ENCODE measurements around the gene OIT3. TPM values are rescaled to one million over a fixed set of nuclear protein-coding genes. Genes with fewer than 3 reads are reported as not detected.

The OIT3 gene
- total RNA-seq, 1 donor from 2014 or later, result not detected

DNA sequence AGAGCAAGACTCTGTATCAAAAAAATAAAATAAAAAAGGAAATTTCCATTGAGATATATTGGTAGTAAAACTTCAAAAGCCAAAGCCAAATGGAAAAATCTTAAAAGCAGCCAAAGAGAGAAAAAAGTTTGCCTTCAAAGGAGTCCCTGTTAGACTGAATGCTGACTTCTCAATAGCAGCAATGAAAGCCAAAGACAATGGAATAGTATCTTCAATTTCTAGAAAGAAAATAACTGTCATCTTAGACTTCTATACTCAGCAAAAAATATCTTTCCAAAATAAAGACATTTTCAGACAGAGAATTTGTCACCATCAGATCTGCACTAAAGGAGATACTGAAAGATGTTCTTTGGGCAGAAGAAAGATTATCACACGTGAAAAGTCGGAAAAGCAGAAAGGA, 14.3 kb upstream of the OIT3 start:
- ATAC-seq, result no peak
- no peak overlapping the region for H3K27ac ChIP-seq
- DNase-seq, result no peak
- peaks cover 5% of the 10 kb centered on the region for H3K36me3 ChIP-seq
- no peaks in the 10 kb centered on the region for H3K4me1 ChIP-seq
- H3K9me3 ChIP-seq, result no peaks in the 10 kb centered on the region
- TF ChIP-seq, protein P1, sequence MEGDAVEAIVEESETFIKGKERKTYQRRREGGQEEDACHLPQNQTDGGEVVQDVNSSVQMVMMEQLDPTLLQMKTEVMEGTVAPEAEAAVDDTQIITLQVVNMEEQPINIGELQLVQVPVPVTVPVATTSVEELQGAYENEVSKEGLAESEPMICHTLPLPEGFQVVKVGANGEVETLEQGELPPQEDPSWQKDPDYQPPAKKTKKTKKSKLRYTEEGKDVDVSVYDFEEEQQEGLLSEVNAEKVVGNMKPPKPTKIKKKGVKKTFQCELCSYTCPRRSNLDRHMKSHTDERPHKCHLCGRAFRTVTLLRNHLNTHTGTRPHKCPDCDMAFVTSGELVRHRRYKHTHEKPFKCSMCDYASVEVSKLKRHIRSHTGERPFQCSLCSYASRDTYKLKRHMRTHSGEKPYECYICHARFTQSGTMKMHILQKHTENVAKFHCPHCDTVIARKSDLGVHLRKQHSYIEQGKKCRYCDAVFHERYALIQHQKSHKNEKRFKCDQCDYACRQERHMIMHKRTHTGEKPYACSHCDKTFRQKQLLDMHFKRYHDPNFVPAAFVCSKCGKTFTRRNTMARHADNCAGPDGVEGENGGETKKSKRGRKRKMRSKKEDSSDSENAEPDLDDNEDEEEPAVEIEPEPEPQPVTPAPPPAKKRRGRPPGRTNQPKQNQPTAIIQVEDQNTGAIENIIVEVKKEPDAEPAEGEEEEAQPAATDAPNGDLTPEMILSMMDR (IDR thresholded peaks at IDR 0.05), result no peak
- H3K27me3 ChIP-seq, result no peaks in the 10 kb centered on the region
- H3K4me3 ChIP-seq, result no peak overlapping the region
- intact Hi-C loops (cut with DNase I), result no loop called here

DNA sequence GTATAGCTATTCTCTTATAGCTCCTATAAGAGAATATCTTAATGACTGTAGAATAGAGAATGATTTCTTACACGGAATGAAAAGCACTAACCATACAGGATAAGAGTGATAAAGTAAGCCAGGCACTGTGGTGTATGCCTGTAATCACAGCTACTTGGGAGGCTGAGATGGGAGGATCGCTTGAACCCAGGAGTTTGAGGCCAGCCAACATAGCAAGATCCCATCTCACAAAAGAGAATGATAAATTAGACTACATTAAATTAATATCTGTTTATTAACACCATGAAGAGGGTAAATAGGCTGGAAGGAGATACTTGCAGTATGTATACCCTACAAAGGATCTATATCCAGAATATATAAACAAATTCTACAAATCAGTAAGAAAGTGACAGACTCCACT, 12.2 kb upstream of the OIT3 start:
- no peaks in the 10 kb centered on the region for H3K27me3 ChIP-seq
- DNase-seq (no peak), ATAC-seq (no peak)
- TF ChIP-seq, protein P1 (IDR thresholded peaks at IDR 0.05), result no peak
- no peaks in the 10 kb centered on the region for H3K9me3 ChIP-seq
- H3K4me1 ChIP-seq, result no peaks in the 10 kb centered on the region
- H3K4me3 ChIP-seq, result no peak overlapping the region
- no peak overlapping the region for H3K27ac ChIP-seq
- intact Hi-C loops (cut with DNase I), result no loop called here
- H3K36me3 ChIP-seq, result peaks cover 21% of the 10 kb centered on the region

DNA sequence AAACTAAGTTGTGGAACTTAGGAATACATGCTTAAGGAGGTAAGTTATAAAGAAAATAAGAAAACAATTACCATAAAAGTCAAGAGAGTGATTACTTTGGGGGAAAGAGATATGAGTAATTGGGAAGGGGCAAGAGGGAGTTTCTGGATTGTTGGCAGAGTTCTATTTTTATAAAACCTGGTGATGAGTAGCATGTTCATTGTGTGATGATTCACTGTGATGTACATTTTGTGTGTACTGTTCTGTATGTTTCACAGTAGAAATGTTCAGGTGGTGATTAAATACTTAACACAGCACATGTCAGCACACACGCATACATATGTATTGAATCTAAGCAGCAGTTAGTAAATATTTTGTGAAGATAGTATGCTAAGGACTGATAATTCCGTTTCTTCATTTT, 9.7 kb upstream of the OIT3 start:
- Histone ChIP-seq H3K9me3 (no peaks in the 10 kb centered on the region), H3K4me1 (no peaks in the 10 kb centered on the region), H3K27ac (no peak overlapping the region), H3K4me3 (no peak overlapping the region), H3K27me3 (no peaks in the 10 kb centered on the region), H3K36me3 (peaks cover 31% of the 10 kb centered on the region)
- no peak for ATAC-seq
- no peak for DNase-seq
- TF ChIP-seq, protein P1 (IDR thresholded peaks at IDR 0.05), result no peak
- intact Hi-C loops (cut with DNase I), result no loop called here

DNA sequence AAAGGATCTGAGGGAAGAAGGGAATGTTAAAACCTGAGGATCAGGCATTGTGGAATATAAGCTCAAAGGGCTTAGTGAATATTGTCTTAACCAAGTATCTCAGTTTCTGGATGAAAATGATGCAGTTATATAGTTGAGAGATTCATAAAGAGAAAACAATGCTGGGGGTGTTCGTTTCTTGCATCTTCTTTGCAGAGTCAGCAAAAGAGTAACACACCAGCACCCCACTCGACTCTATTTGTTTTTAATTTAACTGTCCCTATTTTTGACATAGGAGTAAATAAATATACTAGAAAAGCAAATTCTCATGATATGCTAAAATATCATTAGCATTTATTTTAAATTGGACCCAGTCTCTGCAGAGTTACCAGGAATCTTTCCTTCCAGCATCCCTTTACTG, 7.6 kb upstream of the OIT3 start:
- Histone ChIP-seq H3K4me1 (no peaks in the 10 kb centered on the region), H3K4me3 (no peak overlapping the region), H3K27ac (no peak overlapping the region), H3K27me3 (no peaks in the 10 kb centered on the region), H3K36me3 (peaks cover 31% of the 10 kb centered on the region), H3K9me3 (no peaks in the 10 kb centered on the region)
- intact Hi-C loops (cut with DNase I), result no loop called here
- no peak for ATAC-seq
- DNase-seq, result no peak
- TF ChIP-seq, protein P1 (IDR thresholded peaks at IDR 0.05), result no peak

DNA sequence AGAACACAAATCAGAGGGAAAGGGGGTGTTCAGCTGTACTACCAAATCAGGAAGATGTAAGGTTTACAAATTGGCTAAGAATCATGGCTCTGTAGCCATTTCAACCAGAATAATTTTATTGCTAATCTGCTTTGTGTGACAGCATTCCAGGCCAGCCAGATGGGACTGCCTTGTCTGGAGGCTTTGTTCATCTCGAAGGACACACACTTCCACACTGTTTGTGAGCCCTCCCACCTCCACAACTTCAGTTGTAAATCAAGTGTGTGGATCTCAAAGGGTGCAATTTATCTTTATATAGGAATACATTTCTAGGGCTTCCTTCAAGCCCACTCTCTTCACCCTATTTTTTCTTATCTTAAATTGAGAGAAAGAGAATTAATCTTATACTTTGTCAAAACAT, 6.9 kb upstream of the OIT3 start:
- Histone ChIP-seq H3K27me3 (no peaks in the 10 kb centered on the region), H3K9me3 (no peaks in the 10 kb centered on the region), H3K27ac (no peak overlapping the region), H3K4me1 (no peaks in the 10 kb centered on the region), H3K36me3 (peaks cover 31% of the 10 kb centered on the region), H3K4me3 (no peak overlapping the region)
- intact Hi-C loops (cut with DNase I), result no loop called here
- TF ChIP-seq, protein P1 (IDR thresholded peaks at IDR 0.05), result no peak
- ATAC-seq, result no peak
- DNase-seq, result no peak

DNA sequence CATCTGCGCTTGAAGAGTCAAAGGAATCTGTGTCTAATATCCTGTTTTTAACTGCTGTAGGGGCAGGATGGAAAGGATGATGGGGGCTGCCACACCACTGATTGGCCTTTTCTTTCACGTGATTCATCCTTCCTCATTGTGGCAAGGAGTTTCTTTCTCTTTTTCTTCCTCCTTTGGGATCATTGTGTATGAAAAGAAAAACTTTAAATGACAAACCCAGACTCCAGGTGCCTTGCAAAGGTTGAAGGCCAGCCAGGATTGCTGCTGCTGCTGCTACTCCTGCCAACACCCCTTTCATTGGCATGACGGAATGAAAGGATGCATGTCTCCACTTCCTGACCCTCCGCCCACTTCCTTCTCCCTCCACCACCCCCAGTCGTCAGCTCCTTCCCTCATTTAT, 6.5 kb upstream of the OIT3 start:
- H3K36me3 ChIP-seq, result peaks cover 31% of the 10 kb centered on the region
- no peak for DNase-seq
- intact Hi-C loops (cut with DNase I), result no loop called here
- H3K9me3 ChIP-seq, result no peaks in the 10 kb centered on the region
- TF ChIP-seq, protein P1 (IDR thresholded peaks at IDR 0.05), result no peak
- no peak overlapping the region for H3K27ac ChIP-seq
- H3K27me3 ChIP-seq, result no peaks in the 10 kb centered on the region
- H3K4me3 ChIP-seq, result peak overlapping the region; percentile 23
- no peaks in the 10 kb centered on the region for H3K4me1 ChIP-seq
- peak; percentile 35 for ATAC-seq
